Left ventricle myocardium superior (tissue), 1 donor: Measurements from ENCODE around the gene MOB3B. TPM values are rescaled to one million over a fixed set of nuclear protein-coding genes. Genes with fewer than 3 reads are reported as not detected.

ENCODE experiments used
- ATAC-seq: fragments of 200-7000 bp; cut with Tn5 transposase; one replicate; pipeline ENCODE4 v1.9.1; 2020; ENCODE audit warnings: mild to moderate bottlenecking, moderate library complexity
- DNase-seq: peaks from one replicate; pipeline ENCODE4 v3.0.0-alpha.2; 2020
- intact Hi-C: fragments of 100-400 bp; cut with micrococcal nuclease; formaldehyde crosslinking; loops from one replicate; pipeline ENCODE4 v1.11.0; 2022
- total RNA-seq: library from RNA; stranded (reverse); fragmentation: NEBNext Ultra II Directional; extraction: Animal tissue kit (Norgen Biotek cat#: 25700); gene quantifications from one replicate; pipeline ENCODE4 v1.2.1, GENCODE V29; 2021
- donor health status: DM: no; HTN: yes; CAD: no; lungs with severe emphysema.

MOB3B gene
- total RNA-seq, 1 donor from 2014 or later, result 1.7 TPM

- intact Hi-C loops, result loop anchor here (10.0 kb wide), 1 partner anchor 88 kb away; no protein-coding TSS in a partner anchor
- DNase-seq (no peak), ATAC-seq (no peak)
Observed at GRCh38 chr9:27386571-27387091, 143.0 kb downstream of the MOB3B start.

GRCh38 chr9:27385606-27386322, 143.8 kb downstream of the MOB3B start:
- ATAC-seq, result no peak
- intact Hi-C loops, result loop anchor here (10.0 kb wide), 1 partner anchor 89 kb away; no protein-coding TSS in a partner anchor

GRCh38 chr9:27384262-27385014, 145.2 kb downstream of the MOB3B start:
- DNase-seq (no peak), ATAC-seq (no peak)
- intact Hi-C loops, result loop anchor here (10.0 kb wide), 1 partner anchor 90 kb away; no protein-coding TSS in a partner anchor

More at GRCh38 chr9:27385606-27386322, 143.8 kb downstream of the MOB3B start:
- no peak for DNase-seq

GRCh38 chr9:27383524-27383923, 146.1 kb downstream of the MOB3B start:
- intact Hi-C loops, result loop anchor here (10.0 kb wide), 1 partner anchor 91 kb away; no protein-coding TSS in a partner anchor
- no peak for ATAC-seq
- no peak for DNase-seq

GRCh38 chr9:27382975-27383374, 146.6 kb downstream of the MOB3B start:
- DNase-seq (no peak), ATAC-seq (no peak)
- intact Hi-C loops, result loop anchor here (10.0 kb wide), 1 partner anchor 92 kb away; no protein-coding TSS in a partner anchor

- intact Hi-C loops, result loop anchor here (10.0 kb wide), 1 partner anchor 92 kb away; no protein-coding TSS in a partner anchor
- no peak for ATAC-seq
- no peak for DNase-seq
Observed at GRCh38 chr9:27382308-27382707, 147.3 kb downstream of the MOB3B start.

- ATAC-seq, result no peak
- intact Hi-C loops, result loop anchor here (10.0 kb wide), 1 partner anchor 95 kb away; no protein-coding TSS in a partner anchor
- no peak for DNase-seq
Observed at GRCh38 chr9:27379311-27380251, 150.0 kb downstream of the MOB3B start.

GRCh38 chr9:27377811-27378456, 151.7 kb downstream of the MOB3B start:
- intact Hi-C loops, result no loop called here
- DNase-seq, result no peak
- ATAC-seq, result no peak

GRCh38 chr9:27377147-27377807, 152.3 kb downstream of the MOB3B start:
- ATAC-seq (no peak), DNase-seq (no peak)
- intact Hi-C loops, result no loop called here

GRCh38 chr9:27373851-27374250, 155.8 kb downstream of the MOB3B start:
- intact Hi-C loops, result no loop called here
- no peak for ATAC-seq
- DNase-seq, result no peak

GRCh38 chr9:27372615-27373014, 157.0 kb downstream of the MOB3B start:
- DNase-seq, result no peak
- no peak for ATAC-seq
- intact Hi-C loops, result no loop called here

GRCh38 chr9:27371382-27371781, 158.2 kb downstream of the MOB3B start:
- ATAC-seq (no peak), DNase-seq (no peak)
- intact Hi-C loops, result no loop called here

GRCh38 chr9:27369591-27369990, 160.0 kb downstream of the MOB3B start:
- intact Hi-C loops, result no loop called here
- no peak for ATAC-seq
- no peak for DNase-seq

GRCh38 chr9:27368316-27368985, 161.2 kb downstream of the MOB3B start:
- ATAC-seq (peak; percentile 93), DNase-seq (no peak)
- intact Hi-C loops, result no loop called here

- intact Hi-C loops, result no loop called here
- peak; percentile 7 for ATAC-seq
- no peak for DNase-seq
Observed at GRCh38 chr9:27367921-27368315, 161.7 kb downstream of the MOB3B start.

- DNase-seq (no peak), ATAC-seq (no peak)
- intact Hi-C loops, result no loop called here
Observed at GRCh38 chr9:27367175-27367798, 162.3 kb downstream of the MOB3B start.
